Activated CD4-positive, CD25-positive, alpha-beta regulatory T cell treated with anti-CD3 and anti-CD28 coated beads, Interleukin-2, amount 50 U/mL, for 24 hours (primary cell): Measurements from ENCODE around the gene SPAG17.

Source experiments
- ATAC-seq, 2 donors: fragments of 150-1000 bp; cut with Tn5 transposase; one replicate each; pipeline ENCODE4 v1.10.0; 2021; ENCODE audit warnings: mild to moderate bottlenecking in 1 of 2, moderate library complexity in 1 of 2

SPAG17 gene

DNA sequence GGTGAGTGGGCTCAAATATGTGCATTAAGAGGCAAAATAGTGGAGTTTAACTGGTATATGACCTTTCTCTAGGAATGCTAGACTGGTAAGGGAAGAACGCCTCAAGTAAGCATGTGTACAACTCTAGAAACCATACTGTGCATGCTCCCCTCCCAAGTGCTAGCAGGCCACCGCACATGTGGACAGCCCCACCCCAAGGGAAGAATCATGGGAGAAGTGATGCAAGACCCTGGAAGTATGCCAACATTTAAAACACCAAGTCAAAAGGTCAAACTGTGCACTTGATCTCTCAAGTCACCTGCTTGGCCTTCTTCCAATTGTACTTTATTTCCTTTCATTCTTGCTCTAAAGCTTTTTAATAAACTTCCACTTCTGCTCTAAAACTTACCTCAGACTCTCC, 135.0 kb downstream of the SPAG17 start:
- ATAC-seq: no peak

DNA sequence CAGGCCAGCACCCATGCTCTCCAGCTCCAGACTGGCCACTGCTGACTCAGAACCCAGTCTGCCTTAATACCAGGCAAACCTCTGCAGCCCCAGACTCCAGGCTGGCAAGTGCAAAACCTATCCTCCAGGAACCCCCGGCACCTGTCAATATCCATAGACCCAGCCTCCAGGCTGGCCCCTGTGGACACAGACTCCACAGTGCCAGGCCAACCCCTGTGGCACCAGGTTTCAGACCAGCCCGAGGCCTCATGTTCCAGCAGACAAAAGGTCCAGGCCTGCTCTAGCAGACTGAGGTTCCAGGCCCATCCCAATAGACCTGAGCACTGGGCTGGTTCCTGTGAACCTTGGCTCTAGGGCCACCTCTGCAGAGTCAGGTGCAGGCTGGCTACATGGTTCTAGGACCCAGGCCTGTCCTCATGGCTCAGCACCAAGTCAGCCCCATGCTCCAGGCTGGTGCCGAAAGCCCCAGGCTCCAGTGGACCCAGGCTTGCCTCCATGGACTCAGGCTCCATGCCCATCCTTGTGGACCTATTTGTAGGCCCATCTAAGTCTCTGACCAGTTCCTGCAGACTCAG, 137.3 kb downstream of the SPAG17 start:
- ATAC-seq: no peak

DNA sequence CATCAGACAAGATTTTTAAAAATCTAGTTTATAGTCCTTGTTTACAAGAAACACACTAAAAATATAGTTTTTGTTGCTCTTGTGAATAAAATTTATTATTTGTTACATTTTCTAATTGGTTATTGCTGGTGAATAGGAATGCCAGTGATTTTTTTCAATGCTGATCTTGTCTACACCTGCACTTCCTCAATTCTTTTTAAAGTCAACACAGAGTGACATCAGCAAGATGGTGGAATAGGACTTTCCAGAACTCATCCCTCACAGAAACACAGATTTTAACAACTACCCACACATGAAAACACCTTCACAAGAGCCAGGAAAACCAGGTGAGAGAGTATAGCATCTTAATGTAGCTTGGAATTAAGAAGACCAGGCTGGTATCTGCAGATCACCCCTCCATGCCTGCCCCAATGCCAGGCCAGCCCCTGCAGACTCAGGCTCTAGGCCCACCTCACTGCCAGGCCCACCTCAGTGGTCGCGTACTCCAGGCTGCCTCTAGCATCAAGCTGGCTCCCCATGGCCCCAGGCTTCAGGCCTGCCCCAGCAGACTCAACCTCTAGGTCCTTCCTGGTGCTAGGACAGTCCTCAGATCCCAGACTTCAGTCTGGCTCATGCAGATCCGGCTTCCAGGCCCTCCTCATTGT, 137.9 kb downstream of the SPAG17 start:
- ATAC-seq: no peak

DNA sequence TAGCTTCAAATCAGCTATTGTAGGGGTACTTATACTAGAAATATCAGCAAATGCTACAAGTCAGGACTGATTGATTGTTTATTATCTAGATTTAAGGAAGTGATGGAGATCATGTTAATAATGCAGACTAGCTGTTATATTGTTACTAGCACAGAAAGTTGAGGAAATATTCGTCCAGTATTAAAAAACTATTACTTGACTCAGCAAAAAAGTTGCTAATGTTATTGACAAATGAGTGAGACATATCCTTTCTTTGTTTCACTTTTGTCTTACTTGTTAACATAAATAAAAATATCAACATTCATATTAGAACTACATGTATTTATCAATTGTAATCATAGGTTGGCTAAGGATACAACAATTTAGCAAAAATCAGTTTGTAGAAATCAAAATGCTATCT, 141.4 kb downstream of the SPAG17 start:
- no peak for ATAC-seq

DNA sequence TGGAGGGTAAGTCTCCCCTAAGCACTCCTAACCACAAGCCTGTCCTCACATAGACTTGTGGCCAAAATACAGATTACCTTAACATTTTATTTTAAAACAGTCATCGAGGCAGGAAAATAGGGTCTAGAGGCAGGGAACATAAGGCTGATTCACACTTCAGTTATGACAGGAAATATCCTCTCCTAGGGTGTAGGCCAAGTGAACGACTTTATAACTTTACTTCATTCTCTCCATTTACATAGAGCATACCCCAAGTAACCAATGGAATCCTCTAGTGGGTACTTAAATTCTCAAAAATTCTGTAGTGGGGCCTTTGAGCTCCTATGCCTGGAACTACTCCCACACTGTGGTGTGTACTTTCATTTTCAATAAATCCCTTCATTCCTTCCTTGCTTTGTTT, 142.5 kb downstream of the SPAG17 start:
- no peak for ATAC-seq

DNA sequence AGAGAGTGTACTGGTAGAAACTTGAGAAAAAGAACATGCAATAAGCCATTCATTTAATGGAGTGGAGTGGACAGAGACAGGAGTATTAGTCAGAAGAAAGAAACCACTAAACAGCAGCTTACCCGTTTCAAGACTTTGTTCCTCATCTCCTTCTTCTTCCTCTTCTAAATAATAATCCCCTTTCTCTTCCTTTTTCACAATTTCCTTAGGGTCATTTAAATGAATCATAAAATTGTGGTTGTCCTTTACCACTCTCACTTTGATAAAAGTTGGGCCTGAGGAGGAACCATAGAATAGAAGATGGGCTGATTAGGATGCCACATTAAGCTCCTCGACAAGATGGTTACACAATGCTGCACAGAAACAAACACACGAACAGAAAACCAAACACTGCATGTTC, 145.9 kb downstream of the SPAG17 start:
- ATAC-seq: no peak

DNA sequence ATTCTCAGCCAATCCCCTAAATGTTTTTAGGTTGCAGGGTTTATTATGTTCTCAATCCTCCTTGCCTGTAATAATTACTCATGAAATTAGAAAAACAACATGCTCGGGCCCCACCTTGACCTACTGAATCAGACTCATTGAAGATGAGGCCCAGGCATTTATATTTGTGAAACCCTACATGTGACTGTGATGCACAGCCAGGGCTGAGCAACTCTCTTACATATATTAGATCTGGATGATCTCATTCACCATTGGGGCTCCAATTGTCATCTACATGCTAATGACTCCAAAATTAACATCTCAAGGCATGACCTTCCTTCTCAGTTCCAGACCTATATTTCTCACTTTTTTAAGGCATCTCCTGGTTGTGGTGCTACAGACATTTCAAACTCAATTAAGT, 152.1 kb downstream of the SPAG17 start:
- ATAC-seq: no peak

DNA sequence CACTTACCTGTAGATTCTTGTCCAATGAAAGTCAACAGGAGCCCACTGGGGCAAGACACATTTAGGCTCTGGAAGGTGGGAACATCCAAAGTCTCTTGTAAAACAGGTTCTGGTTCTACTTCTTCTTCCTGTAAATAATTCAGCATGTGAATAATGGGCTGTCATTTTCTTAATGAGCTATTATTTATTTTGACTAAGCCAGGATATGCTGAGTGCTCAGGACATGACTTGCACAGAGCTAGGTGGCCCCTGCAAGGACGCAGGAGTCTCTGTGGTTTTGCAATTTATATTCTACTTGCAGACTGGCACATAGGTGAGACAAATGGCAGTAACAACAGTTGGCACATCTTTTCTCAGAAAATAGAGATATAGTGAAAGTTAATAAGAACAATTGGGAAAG, 156.8 kb downstream of the SPAG17 start:
- ATAC-seq: no peak

DNA sequence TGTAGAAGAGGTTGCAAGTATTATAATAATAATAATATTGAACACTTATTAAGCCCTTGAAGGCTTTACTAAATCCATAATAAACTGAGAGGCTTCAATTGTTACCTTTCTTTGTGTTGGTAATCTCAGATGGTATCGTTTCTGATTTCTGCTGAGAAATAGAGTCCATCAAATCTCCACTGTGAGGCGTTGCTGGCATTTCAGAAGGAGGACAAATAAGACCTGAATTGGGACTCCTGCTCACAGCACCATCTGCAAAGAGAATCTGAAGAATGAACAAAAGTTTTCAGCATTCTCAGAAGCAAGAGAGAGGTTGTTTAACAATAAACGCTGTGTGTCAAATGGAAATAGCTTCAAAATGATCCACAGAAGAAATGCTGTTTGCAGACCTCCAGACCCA, 161.8 kb downstream of the SPAG17 start:
- ATAC-seq: no peak

DNA sequence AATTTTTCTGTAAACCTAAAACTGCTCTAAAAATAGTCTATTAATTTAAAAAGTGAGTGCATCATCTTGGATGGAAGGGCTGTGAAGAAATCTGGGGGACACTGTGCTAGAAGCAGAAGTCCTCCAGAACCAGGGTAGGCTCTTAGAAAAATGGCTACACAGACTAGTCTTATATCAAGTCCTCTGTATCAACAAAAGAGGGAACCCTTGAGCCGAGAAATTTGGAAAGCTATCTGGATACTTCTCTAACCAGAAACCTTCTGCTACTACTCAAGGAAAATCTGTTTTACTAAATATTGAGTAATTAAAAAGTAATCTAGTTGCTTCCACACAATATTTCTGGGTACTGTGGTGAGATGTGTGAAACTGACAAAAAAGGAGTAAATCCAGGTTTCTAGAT, 163.4 kb downstream of the SPAG17 start:
- no peak for ATAC-seq

DNA sequence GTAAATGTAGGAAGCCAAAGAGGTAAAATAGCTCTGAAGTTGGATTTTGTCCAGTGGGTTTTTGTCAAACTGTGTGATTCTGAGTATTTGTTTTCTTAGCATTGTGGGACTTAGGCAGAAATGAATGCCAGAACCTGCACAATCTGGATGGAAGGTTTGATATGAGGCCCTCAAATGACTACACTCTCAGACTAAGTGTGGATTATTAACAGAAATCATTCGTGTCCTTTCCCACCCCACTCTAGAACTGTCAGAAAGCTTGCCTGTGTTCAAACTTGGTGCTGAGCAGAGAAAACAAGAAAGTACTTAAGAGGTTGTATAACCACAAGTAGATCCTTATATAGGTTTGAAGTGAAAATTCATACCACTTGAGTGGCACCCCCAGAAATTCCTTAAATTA, 167.0 kb downstream of the SPAG17 start:
- no peak for ATAC-seq

DNA sequence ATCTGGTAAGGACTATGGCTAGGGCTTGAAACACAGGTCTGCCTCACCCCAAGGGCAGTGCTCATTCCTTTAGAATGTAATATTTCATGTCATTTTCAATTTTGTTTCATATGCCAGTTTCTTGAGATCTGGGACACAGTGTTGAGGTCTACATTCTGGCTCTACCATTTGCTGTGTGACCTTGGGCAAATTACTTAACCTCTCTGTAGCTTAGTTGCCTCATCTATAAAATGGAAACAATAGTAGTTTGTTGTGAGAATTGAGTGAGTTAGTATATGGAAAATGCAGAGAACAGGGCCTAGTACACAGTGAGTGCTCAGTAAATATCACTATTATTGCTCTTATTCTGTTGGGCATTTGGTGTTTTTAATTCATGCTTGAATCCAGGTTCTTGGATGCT, 171.1 kb downstream of the SPAG17 start:
- ATAC-seq: no peak

DNA sequence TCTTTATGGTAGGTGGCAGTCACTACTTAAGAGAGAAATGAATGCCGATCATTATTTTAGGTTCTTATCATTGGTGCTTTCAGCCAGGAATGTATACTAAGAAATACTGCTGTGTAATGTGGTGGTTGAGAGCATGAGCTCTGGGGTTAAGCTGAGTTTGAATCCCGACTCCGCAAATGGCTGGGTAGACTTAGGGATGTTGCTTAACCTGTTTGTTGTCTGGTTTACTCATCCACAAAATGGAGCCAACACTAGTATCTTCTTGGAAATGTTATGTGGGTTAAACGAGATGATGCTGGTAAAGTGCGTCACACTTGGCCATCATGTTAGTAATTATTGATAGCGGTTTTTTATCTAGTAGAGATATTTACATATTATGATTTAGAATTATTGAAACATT, 171.7 kb downstream of the SPAG17 start:
- no peak for ATAC-seq

DNA sequence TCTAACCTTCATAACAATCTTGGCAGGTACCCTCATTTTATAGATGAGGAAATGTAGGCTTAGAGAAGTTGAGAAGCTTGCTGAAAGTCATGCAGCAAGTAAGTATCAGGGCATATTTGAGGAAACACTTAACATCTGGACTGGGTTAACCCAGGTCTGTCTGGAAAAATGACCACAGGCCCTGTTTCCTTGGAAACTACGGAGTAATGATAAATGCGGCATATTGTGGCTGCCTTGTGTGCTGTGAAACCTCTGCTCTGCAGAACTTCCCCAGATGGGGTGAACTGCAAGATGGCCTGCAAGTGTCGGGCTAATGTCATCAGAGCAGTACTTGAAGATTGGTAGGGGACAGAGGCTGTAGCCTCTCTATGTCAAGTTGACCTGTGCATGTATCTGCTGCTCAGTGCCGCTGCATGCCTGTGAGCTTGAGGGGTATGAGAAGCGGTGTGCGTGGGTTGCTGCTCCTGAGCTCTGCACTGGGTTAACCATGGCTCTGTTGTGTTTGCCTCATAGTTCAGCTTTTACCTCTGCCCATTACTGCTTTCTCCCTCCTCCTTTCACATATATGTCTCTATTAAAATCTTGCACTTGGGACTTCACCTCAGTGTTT, 172.4 kb downstream of the SPAG17 start:
- ATAC-seq: no peak

DNA sequence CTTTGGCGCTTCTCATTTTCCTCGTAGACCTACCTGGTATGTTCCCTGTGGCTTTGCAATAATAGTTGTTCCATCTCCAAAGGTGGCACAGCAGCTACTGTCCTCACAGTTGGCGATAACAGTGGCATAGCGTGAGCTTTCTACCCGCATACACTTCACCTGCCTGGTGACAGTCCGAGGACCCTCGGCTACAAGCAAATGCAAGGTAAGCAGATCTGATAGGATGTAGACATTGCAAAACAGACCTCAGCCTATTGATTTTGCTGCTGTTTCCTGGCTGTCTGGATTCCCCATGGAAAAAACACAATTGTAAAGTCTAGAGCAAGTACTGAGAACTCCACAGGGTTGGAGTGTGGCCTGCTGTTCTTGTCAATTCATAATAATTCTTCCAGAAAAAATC, 177.0 kb downstream of the SPAG17 start:
- no peak for ATAC-seq

DNA sequence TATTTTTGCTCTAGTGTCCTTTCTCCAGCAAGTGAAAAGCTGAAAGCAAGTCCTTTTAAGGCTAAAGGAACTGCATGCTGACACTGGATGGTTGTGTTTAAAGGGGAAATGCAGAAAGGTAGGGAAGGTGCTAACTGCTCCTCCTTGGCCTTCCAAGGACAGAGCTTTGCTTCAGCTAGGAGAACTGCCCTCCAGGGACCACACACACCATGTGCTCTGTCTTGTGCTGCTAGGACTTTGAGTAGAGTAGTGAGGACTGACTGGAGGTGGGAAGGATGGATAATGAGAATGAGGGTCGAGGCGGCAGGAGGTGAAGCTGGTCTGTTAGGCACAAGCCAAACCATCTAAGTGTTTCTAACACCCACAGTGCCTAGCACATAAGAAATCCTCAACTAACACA, 177.6 kb downstream of the SPAG17 start:
- no peak for ATAC-seq

DNA sequence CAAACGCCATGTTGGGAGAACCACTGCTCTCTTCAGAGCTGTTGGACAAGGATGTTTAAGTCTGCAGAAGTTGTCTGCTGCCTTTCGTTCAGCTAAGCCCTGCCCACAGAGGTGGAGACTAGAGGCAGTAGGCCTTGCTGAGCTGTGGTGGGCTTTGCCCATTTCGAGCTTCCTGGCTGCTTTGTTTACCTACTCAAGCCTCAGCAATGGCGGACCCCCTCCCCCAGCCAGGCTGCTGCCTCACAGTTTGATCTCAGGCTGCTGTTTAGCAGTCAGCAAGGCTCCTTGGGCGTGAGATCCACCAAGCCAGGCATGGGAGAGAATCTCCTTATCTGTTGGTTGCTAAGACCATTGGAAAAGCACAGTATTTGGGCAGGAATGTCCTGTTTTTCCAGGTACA, 180.7 kb downstream of the SPAG17 start:
- no peak for ATAC-seq

DNA sequence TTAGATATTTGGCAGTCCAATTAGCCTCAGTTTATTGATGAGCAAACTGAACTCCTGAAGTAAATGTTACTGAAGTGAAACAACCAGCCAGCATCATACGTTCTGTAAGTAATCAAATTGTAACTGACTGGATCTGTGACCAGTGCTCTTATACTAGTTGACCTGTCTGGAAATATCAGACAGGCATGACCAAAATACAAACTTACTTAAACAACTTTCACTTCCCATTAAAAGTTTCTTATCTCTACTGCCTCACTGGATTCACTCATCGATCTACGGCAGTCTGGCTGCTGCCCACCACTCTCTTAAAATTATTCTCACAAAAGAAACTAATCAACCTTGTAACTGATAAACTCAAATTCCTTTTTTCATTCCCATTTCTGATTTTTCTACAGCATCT, 199.1 kb downstream of the SPAG17 start:
- ATAC-seq: no peak

DNA sequence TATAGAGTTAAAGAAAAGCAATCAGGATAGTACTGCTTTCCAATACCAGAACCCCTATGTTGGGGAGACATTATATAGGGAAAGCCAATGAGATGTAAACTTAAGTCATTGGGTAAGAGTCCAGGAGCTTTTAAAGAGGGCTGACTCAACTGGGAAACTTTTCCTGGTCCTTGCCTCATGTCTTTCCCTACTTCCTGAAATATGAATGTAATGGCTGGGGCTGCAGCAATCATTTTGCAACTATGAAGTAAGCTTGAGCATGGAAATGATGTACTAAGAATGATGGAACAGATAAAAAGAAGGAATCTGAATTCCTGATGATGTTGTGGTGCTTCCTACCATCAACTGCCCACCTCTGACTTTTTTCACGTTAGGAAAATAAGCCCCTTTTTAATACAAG, 199.8 kb downstream of the SPAG17 start:
- no peak for ATAC-seq

DNA sequence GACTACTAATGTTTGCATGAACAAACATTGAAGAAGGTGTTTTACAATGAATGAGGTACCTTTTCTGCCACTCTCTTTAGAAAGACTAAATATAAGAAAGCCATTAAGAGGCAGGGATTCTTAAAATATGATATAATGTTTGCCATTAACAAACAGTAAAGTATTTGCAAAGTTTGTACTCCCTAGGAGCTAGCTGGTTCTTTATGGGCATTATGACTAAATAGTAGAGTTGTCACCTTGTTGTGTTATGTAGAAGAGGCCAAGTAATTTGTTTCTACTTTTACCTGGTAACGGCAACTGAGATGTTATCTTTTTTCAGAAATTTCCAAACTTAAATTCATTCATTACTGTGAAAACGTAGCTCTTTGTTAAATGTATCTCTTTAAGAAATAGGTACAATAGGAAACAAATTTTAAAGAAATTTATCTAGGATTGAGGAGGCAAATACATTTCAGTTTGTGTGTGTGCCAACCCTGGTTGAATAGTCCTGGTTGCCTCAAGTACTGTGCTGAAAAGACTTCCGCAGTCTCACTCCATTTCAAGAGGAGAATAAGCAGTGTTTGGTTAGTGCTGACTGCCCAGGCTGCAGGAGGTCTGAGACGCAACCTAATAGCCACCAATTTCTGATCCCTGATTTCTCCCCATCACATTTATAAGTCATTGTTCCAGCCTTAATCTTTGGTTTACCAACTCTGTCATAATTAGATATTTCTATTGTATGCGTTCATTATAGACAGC, 203.4 kb downstream of the SPAG17 start:
- no peak for ATAC-seq

DNA sequence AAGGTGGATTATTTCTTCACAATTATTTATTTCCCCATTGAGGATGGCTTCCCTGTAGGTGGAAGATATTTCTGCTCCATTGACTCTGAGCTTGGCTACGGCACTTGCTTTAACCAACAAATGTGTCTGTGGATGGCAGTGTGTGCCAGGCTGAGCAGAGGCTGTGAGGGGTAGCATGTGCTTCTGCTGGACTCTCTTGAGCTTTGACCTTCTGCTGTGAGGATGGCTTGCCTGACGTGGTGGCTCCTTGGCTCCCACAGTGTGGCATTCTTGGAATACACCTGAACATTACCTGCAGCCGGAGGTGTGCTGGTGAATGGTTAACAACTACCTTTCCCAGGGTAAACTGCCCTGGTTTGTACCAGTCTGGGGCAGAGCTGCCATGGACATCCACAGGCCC, 208.6 kb downstream of the SPAG17 start:
- ATAC-seq: no peak

DNA sequence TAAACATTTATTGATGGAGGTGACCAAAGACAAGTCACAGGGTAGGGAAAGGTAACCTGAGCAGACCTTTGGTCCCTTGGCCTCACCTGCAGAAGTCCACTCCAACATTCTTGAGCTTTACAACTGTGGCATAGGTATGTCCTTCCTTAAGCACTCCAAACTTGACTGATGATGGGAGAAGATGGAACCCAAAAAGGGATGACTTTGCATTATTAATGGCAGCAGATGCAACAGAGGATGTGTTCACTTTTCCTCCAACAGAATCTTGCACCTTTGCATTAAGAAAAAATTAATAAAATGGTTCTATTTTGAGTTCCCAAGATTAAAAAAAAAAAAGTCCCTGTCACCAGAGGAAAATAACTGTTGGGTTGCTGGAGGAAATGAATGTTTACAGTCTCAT, 213.3 kb downstream of the SPAG17 start:
- no peak for ATAC-seq

DNA sequence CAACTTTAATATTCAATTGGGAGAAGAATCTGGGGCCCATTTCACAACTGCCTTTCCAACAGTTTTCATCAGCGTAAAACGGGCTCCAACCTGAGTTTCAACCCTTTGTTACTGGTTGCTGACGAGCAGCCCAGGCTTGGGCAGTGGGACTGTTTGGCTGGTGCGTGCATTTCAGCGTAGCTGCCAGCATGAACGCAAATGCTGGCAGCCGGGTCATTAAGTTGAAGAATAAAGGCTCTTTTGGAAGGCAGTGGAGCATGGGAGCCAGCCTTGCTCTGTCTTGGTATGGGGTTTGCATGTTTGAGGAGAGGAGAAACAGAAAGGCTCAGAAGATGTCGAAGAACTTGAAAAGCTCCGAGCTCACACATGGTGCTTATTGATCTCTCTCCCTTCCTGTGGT, 214.8 kb downstream of the SPAG17 start:
- no peak for ATAC-seq

DNA sequence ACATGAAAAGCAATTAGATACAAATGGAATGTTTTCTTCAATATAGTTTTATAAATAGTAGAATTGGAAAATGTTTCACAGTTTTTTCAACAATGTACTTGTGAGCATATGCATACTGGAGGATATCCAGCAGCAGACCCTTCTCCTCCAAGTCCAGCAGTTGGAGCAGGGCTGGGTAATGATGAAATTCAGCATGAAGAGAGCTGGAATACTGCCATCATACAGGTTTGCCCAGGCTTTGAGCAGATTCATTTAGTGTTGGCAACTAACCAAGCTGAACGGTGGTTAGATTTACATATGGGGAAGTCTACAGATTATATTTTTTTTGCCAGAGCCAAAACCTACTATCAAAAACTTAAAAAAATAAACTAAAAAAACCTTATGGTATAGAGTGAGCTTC, 217.1 kb downstream of the SPAG17 start:
- no peak for ATAC-seq
